ENCODE measurements around the gene RASD2.

RASD2 gene

DNA sequence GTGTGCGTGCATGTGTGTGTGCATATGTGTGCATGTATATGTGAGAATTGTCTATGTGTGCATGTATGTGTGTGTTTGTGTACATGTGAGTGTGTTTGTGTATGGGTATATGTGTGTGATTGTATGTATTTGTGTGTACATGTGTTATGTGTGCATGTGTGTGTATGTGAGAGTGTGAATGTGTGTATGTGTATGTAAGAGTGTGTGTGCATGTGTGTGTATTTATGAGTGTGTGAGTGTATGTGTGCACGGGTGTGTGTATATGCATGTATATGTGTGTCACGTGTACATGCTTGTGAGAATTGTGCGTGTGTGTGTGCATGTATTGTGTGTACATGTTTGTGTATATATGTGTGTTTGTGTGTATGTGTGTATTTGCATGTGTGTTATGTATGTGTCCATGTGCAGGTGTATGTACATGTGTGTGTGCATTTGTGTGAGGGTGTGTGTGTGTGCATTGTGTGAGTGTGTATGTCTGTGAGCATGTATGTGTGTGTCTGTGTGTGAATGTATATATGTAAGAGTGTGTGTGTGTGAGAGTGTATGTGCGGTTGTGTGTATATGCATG is 60.5 kb downstream of the RASD2 start:
- peak; percentile 98 for FAIRE-seq

DNA sequence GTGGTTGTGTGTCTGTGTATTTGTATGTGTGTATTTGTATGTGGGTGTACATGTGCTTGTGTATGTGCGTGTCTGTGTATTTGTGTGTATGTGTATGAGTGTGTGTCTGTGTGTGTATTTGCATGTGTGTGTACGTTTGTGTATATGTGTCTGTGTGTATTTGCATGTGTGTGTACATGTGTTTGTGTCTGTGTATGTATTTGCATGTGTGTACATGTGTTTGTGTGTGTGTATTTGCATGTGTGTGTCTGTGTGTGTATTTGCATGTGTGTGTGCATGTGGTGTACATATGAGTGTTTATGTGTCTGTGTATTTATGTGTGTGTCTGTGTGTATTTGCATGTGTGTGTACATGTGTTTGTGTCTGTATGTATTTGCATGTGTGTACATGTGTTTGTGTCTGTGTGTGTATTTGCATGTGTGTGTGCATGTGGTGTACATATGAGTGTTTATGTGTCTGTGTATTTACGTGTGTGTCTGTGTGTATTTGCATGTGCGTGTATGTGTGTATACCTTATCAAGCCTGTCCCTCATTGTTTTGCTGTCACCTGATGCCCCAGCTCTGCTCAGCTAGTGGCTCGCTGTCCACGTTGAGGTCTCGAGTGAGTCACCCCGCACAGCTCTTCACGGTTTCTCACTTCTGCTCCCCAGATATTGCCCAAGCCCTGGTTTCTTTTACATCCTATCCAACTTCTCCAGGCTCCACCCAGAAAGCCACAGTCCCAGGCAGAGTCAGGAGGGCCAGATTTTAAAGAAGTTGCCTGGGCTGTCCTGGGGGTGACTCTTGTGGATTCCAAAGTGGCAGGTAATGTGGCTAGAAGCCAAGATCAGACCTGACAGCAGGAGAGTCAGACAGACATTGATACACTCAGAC is 61.3 kb downstream of the RASD2 start:
- DNase-seq (ENCODE audit: low spot score): peak; percentile 50
- FAIRE-seq: no peak

More for the DNA sequence above, 60.5 kb downstream of the RASD2 start:
- no peak for DNase-seq (ENCODE audit: low spot score)

All from urothelium cell line (cell line).